Right lobe of liver (tissue), 4 donors: Measurements from ENCODE around the gene FUT1.

Source experiments
- POLR2A ChIP-seq: fragments of 450-650 bp; IDR thresholded peaks from one replicate; pipeline ENCODE4 v1.6.1; 2017; ENCODE audit warnings: antibody characterized with exemption, mild to moderate bottlenecking
- TF ChIP-seq, protein P1 (sequence below), 4 donors: fragments of 200-600 bp in 3 of 4; fragments of 450-650 bp in 1 of 4; IDR thresholded peaks; one replicate each; pipeline versions ENCODE4 v1.5.1 to v1.8.0; 2016 to 2022; ENCODE audit warnings: antibody characterized with exemption in 4 of 4, mild to moderate bottlenecking in 2 of 4
- donor health status: DM: no; HTN: no; CAD: no.
- donor health status: DM: no; HTN: no; CAD: no.
- donor health status: DM: no; HTN: yes; CAD: no.

DNA sequence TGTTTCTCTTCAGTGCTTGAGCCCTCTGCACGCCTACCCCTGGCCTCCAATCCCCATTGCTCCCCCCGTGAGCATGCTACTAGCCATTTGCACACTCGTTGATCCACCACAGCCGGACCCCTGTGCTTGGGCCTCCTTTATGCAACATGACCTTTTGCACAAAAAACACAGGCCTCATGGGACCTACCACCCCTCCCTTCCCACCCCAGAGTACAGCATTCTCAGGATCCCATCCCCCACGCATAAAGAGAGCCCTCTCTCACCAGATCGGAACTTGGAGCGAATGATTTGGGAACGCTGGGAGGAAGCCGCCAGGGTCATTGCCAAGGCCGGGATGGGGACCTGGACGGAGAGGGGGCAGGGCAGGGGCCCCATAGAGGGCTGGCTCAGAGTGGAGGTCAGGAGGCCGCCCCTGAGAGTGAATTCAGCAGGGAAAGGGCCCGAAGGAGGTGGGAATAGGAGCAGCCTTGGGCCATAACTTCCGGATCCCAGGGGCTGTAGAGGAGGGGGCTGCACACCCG is 33.7 kb downstream of the FUT1 start:
- TF ChIP-seq, protein P1, sequence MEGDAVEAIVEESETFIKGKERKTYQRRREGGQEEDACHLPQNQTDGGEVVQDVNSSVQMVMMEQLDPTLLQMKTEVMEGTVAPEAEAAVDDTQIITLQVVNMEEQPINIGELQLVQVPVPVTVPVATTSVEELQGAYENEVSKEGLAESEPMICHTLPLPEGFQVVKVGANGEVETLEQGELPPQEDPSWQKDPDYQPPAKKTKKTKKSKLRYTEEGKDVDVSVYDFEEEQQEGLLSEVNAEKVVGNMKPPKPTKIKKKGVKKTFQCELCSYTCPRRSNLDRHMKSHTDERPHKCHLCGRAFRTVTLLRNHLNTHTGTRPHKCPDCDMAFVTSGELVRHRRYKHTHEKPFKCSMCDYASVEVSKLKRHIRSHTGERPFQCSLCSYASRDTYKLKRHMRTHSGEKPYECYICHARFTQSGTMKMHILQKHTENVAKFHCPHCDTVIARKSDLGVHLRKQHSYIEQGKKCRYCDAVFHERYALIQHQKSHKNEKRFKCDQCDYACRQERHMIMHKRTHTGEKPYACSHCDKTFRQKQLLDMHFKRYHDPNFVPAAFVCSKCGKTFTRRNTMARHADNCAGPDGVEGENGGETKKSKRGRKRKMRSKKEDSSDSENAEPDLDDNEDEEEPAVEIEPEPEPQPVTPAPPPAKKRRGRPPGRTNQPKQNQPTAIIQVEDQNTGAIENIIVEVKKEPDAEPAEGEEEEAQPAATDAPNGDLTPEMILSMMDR (IDR thresholded peaks at IDR 0.05): no peak
- TF ChIP-seq POLR2A: no peak
